ENCODE results near the gene PEAK1. TPM values are rescaled to one million over a fixed set of nuclear protein-coding genes. Genes with fewer than 3 reads are reported as not detected.

PEAK1 gene
- total RNA-seq, 2 experiments from 2014 or later = 6.0 to 10.8 TPM

GRCh38 chr15:77420610-77421369 is 886 bp upstream of the PEAK1 start, which contains the start of gene HMG20A:
TSS of gene HMG20A (plus strand) at chr15:77420888. CDS start at chr15:77458408, 37,520 bp downstream.
- Histone ChIP-seq H3K9me2 (ENCODE audit: insufficient read depth, low read length) (no peaks in the 10 kb centered on the region), H3K36me3 (ENCODE audit: insufficient read depth, low read length) (0 out of 2 replicates have a peak, but pooled peaks cover 3% of the 10 kb centered on the region), H3K9me3 (ENCODE audit: low read length) (no peaks in the 10 kb centered on the region), H3K4me1 (ENCODE audit: insufficient read depth, low read length, poor library complexity, severe bottlenecking) (peaks cover 22% of the 10 kb centered on the region), H3K27ac (ENCODE audit: low read depth, low read length, poor library complexity, severe bottlenecking) (peak within 1 kb of the TSS; percentile 80), H3K4me2 (ENCODE audit: low read length) (peak within 1 kb of the TSS; percentile 89), H2AFZ (ENCODE audit: low read length) (peak within 1 kb of the TSS; percentile 79), H3K79me2 (ENCODE audit: insufficient read depth, low read depth, low read length) (peaks cover 55% of the 10 kb centered on the region), H4K20me1 (ENCODE audit: insufficient read depth, low read length) (peaks cover 31% of the 10 kb centered on the region), H3K4me3 (ENCODE audit: low read depth, low read length, poor library complexity, severe bottlenecking) (peak within 1 kb of the TSS; percentile 88)
- peak; percentile 89 for DNase-seq (ENCODE audit: low spot score)
- intact Hi-C loops (cut with micrococcal nuclease; ENCODE audit: unreplicated experiment) = loop anchor here (2.0 to 5.0 kb wide), 3 partner anchors 76 to 233 kb away; no protein-coding TSS in a partner anchor
- no TSS peak for BruUV-seq (replicated peaks)
- ChIA-PET POLR2A (interaction anchor here (0.5 to 1.6 kb wide), 12 partner anchors 10 to 519 kb away, joined by 3 to 7 read pairs (median 3); no protein-coding TSS in a partner anchor), CTCF (ENCODE audit: unreplicated experiment) (interaction anchor here (1.0 kb wide), 1 partner anchor 123 kb away, joined by 4 read pairs; no protein-coding TSS in a partner anchor)
- no peak for TF ChIP-seq EZH2phosphoT487 (IDR thresholded peaks at IDR 0.05; ENCODE audit: borderline replicate concordance, low read depth, low read length)
- TF ChIP-seq CTCF (conservative IDR thresholded peaks at IDR 0.05; ENCODE audit: low read length) = 0 out of 2 replicates have a peak, but pooled peaks have one; percentile 24

GRCh38 chr15:77418966-77419835 is 703 bp downstream of the PEAK1 start:
- no peak overlapping the region for H3K27ac ChIP-seq (ENCODE audit: low read depth, low read length, poor library complexity, severe bottlenecking)
- intact Hi-C loops (cut with micrococcal nuclease; ENCODE audit: unreplicated experiment) = no loop called here

More at GRCh38 chr15:77418966-77419835, 703 bp downstream of the PEAK1 start:
- Histone ChIP-seq H3K4me3 (ENCODE audit: low read depth, low read length, poor library complexity, severe bottlenecking) (peak overlapping the region; percentile 88), H3K9me3 (ENCODE audit: low read length) (no peaks in the 10 kb centered on the region), H3K36me3 (ENCODE audit: insufficient read depth, low read length) (no peaks in the 10 kb centered on the region), H3K4me1 (ENCODE audit: insufficient read depth, low read length, poor library complexity, severe bottlenecking) (peaks cover 22% of the 10 kb centered on the region), H3K79me2 (ENCODE audit: insufficient read depth, low read depth, low read length) (peaks cover 39% of the 10 kb centered on the region), H3K4me2 (ENCODE audit: low read length) (peak overlapping the region; percentile 84), H4K20me1 (ENCODE audit: insufficient read depth, low read length) (peaks cover 24% of the 10 kb centered on the region), H3K9me2 (ENCODE audit: insufficient read depth, low read length) (no peaks in the 10 kb centered on the region), H2AFZ (ENCODE audit: low read length) (peak overlapping the region; percentile 74)
- POLR2A ChIA-PET = interaction anchor here (1.1 kb wide), 1 partner anchor 11 kb away, joined by 4 read pairs; no protein-coding TSS in a partner anchor
- TSS peak; percentile 60 for BruUV-seq (replicated peaks)
- TF ChIP-seq CTCF (conservative IDR thresholded peaks at IDR 0.05; ENCODE audit: low read length) (peak; percentile 53), EZH2phosphoT487 (IDR thresholded peaks at IDR 0.05; ENCODE audit: borderline replicate concordance, low read depth, low read length) (no peak)
- DNase-seq (ENCODE audit: low spot score) = no peak
- CTCF ChIA-PET (ENCODE audit: unreplicated experiment) = no interaction called here

Data from OCI-LY7 (cell line).